Right atrium auricular region (tissue), 2 donors: ENCODE results near the gene ZNF316. TPM values are rescaled to one million over a fixed set of nuclear protein-coding genes. Genes with fewer than 3 reads are reported as not detected.

Experiments used
- DNase-seq: peaks from one replicate; pipeline ENCODE4 v3.0.0-alpha.2; 2019; ENCODE audit warnings: low spot score
- H3K27ac ChIP-seq, 2 donors: fragments of 200-600 bp; sonication (generic); 1 replicate in 1 of 2; 2 replicates in 1 of 2; pipeline ENCODE4 v1.5.1; 2016 to 2019
- H3K27me3 ChIP-seq, 2 donors: fragments of 200-600 bp; sonication (generic); one replicate each; pipeline versions ENCODE4 v1.5.1 to v1.6.0; 2017 to 2019
- H3K36me3 ChIP-seq: fragments of 200-600 bp; sonication (generic); one replicate; pipeline ENCODE4 v1.5.1; 2016
- H3K4me1 ChIP-seq, 2 donors: fragments of 200-600 bp; sonication (generic); one replicate each; pipeline versions ENCODE4 v1.5.1 to v1.6.0; 2017 to 2019
- H3K4me3 ChIP-seq, 2 donors: fragments of 200-600 bp; sonication (generic); 1 replicate in 1 of 2; 2 replicates in 1 of 2; pipeline ENCODE4 v1.5.1; 2017 to 2019; ENCODE audit warnings: mild to moderate bottlenecking in 1 of 2, moderate library complexity in 1 of 2
- H3K9me3 ChIP-seq, 2 donors: fragments of 200-600 bp; sonication (generic); one replicate each; pipeline ENCODE4 v1.5.1; 2019
- CTCF ChIP-seq, 2 donors: fragments of 200-600 bp; sonication (generic); IDR thresholded peaks; one replicate each; pipeline ENCODE4 v1.5.1; 2019; ENCODE audit warnings: antibody characterized with exemption in 2 of 2
- total RNA-seq, 2 donors: library from RNA; depleted of rRNA; stranded (reverse); fragments of >200 nt; gene quantifications; one replicate each; pipeline ENCODE4 v1.1.0, GENCODE V29; 2016

The ZNF316 gene
- total RNA-seq, 2 donors from 2014 or later, result 9.0 to 12.6 TPM

GRCh38 chr7:6618621-6619020 is 18.5 kb upstream of the ZNF316 start:
- H3K4me1 ChIP-seq, result peaks cover 0 to 16% of the 10 kb centered on the region in 2 donors
- H3K27me3 ChIP-seq, result no peaks in the 10 kb centered on the region
- TF ChIP-seq CTCF (IDR thresholded peaks at IDR 0.05), result no peak
- H3K27ac ChIP-seq, result no peak overlapping the region
- no peak for DNase-seq
- H3K9me3 ChIP-seq, result no peaks in the 10 kb centered on the region
- H3K36me3 ChIP-seq, result peaks cover 11% of the 10 kb centered on the region
- H3K4me3 ChIP-seq, result no peak overlapping the region

- Histone ChIP-seq H3K27ac (no peak overlapping the region), H3K27me3 (no peaks in the 10 kb centered on the region), H3K36me3 (peaks cover 11% of the 10 kb centered on the region), H3K4me1 (peaks cover 0 to 13% of the 10 kb centered on the region in 2 donors), H3K4me3 (no peak overlapping the region), H3K9me3 (no peaks in the 10 kb centered on the region)
- DNase-seq, result no peak
- TF ChIP-seq CTCF (IDR thresholded peaks at IDR 0.05), result no peak
Observed at GRCh38 chr7:6619961-6620360, 17.2 kb upstream of the ZNF316 start.

- peaks cover 11% of the 10 kb centered on the region for H3K36me3 ChIP-seq
- no peak for DNase-seq
Observed at GRCh38 chr7:6621195-6622133, 15.7 kb upstream of the ZNF316 start.

GRCh38 chr7:6622134-6622710 is 14.9 kb upstream of the ZNF316 start:
- no peaks in the 10 kb centered on the region for H3K4me1 ChIP-seq
- TF ChIP-seq CTCF (IDR thresholded peaks at IDR 0.05), result no peak
- no peaks in the 10 kb centered on the region for H3K9me3 ChIP-seq
- H3K27me3 ChIP-seq, result no peaks in the 10 kb centered on the region
- no peak for DNase-seq
- H3K27ac ChIP-seq, result no peak overlapping the region
- H3K36me3 ChIP-seq, result peaks cover 11% of the 10 kb centered on the region
- H3K4me3 ChIP-seq, result no peak overlapping the region

More at GRCh38 chr7:6621195-6622133, 15.7 kb upstream of the ZNF316 start:
- H3K27me3 ChIP-seq, result no peaks in the 10 kb centered on the region
- no peak overlapping the region for H3K27ac ChIP-seq
- H3K4me1 ChIP-seq, result peaks cover 0 to 3% of the 10 kb centered on the region in 2 donors
- H3K9me3 ChIP-seq, result no peaks in the 10 kb centered on the region
- no peak overlapping the region for H3K4me3 ChIP-seq
- no peak for TF ChIP-seq CTCF (IDR thresholded peaks at IDR 0.05)

- Histone ChIP-seq H3K9me3 (no peaks in the 10 kb centered on the region), H3K27me3 (no peaks in the 10 kb centered on the region), H3K36me3 (peaks cover 11% of the 10 kb centered on the region), H3K27ac (no peak overlapping the region), H3K4me1 (no peaks in the 10 kb centered on the region), H3K4me3 (no peak overlapping the region)
- TF ChIP-seq CTCF (IDR thresholded peaks at IDR 0.05), result no peak
- DNase-seq, result no peak
Observed at GRCh38 chr7:6623589-6624245, 13.4 kb upstream of the ZNF316 start.
